A673 (cell line): Measurements from ENCODE around the gene DET1. TPM values are rescaled to one million over a fixed set of nuclear protein-coding genes. Genes with fewer than 3 reads are reported as not detected.

Experiments used
- BruUV-seq: library from RNA; stranded (reverse); fragments of 400-500 nt; replicated peaks from 2 replicates; lab custom pipeline; 2021; lab: Mats Ljungman, UMichigan
- CTCF ChIA-PET: fragments of 300-600 bp; sonication (Branson Sonifier 250); formaldehyde crosslinking; loops from one replicate; lab custom pipeline; 2022; ENCODE audit warnings: antibody characterized with exemption; lab: Charles Lee
- POLR2A ChIA-PET: fragments of 300-600 bp; sonication (Branson Sonifier 250); formaldehyde crosslinking; loops from one replicate; lab custom pipeline; 2022; ENCODE audit warnings: antibody characterized with exemption; ENCODE audit not compliant: low non-redundant PET; lab: Charles Lee
- DNase-seq: peaks from one replicate; pipeline ENCODE4 v3.0.0-alpha.2; 2015; ENCODE audit warnings: low spot score
- H3K27ac ChIP-seq: fragments of 200-600 bp; sonication (generic); 2 replicates; pipeline ENCODE4 v1.5.1; 2016; ENCODE audit warnings: mixed run types, low read depth, mild to moderate bottlenecking, mixed read lengths, antibody characterized with exemption, low read length; ENCODE audit not compliant: poor library complexity, severe bottlenecking
- H3K27me3 ChIP-seq: fragments of 200-600 bp; sonication (generic); replicated peaks from 2 replicates; pipeline ENCODE4 v1.6.1; 2017; ENCODE audit warnings: mixed run types, low read depth, mild to moderate bottlenecking, mixed read lengths, antibody characterized with exemption, low read length; ENCODE audit not compliant: insufficient read depth, poor library complexity
- H3K36me3 ChIP-seq: fragments of 200-600 bp; sonication (generic); 2 replicates; pipeline ENCODE4 v1.6.1; 2016; ENCODE audit warnings: mixed run types, mild to moderate bottlenecking, mixed read lengths, antibody characterized with exemption, low read length; ENCODE audit not compliant: insufficient read depth, poor library complexity, severe bottlenecking
- H3K4me1 ChIP-seq: fragments of 200-600 bp; sonication (generic); 2 replicates; pipeline ENCODE4 v1.6.1; 2017; ENCODE audit warnings: mixed run types, mild to moderate bottlenecking, mixed read lengths, antibody characterized with exemption, low read length; ENCODE audit not compliant: insufficient read depth, poor library complexity, severe bottlenecking
- H3K4me3 ChIP-seq: fragments of 200-600 bp; sonication (generic); 2 replicates; pipeline ENCODE4 v1.5.1; 2016; ENCODE audit warnings: low read depth, mixed run types, mild to moderate bottlenecking, mixed read lengths, low read length; ENCODE audit not compliant: poor library complexity, severe bottlenecking
- H3K9me3 ChIP-seq: fragments of 200-600 bp; sonication (generic); 2 replicates; pipeline ENCODE4 v1.6.1; 2016; ENCODE audit warnings: mixed run types, low read depth, mild to moderate bottlenecking, mixed read lengths, antibody characterized with exemption, low read length; ENCODE audit not compliant: poor library complexity, severe bottlenecking
- CTCF ChIP-seq: fragments of 300-800, 200-600 bp; sonication (generic); conservative IDR thresholded peaks from 2 replicates; pipeline ENCODE4 v1.5.1; 2017; ENCODE audit warnings: low read depth, mild to moderate bottlenecking, antibody characterized with exemption, low read length, moderate library complexity, mixed read lengths
- EZH2 ChIP-seq: fragments of 200-600 bp; sonication (generic); IDR thresholded peaks from 2 replicates; pipeline ENCODE4 v1.6.1; 2017; ENCODE audit warnings: borderline replicate concordance, low read depth, mild to moderate bottlenecking, mixed read lengths, antibody characterized with exemption, low read length; ENCODE audit not compliant: poor library complexity, severe bottlenecking
- intact Hi-C: fragments of 100-400 bp; cut with micrococcal nuclease; formaldehyde crosslinking; loops from one replicate; pipeline ENCODE4 v1.10.0; 2022; ENCODE audit not compliant: unreplicated experiment
- total RNA-seq: library from RNA; stranded (reverse); gene quantifications from 2 replicates; pipeline ENCODE4 v1.2.3, GENCODE V29; 2021

The DET1 gene
- total RNA-seq, 1 experiment from 2014 or later, result 7.7 TPM

- BruUV-seq, result no TSS peak
- POLR2A ChIA-PET, result no interaction called here
- Histone ChIP-seq H3K27ac (no peak overlapping the region), H3K36me3 (no peaks in the 10 kb centered on the region), H3K4me3 (no peak overlapping the region), H3K9me3 (no peaks in the 10 kb centered on the region), H3K4me1 (no peaks in the 10 kb centered on the region), H3K27me3 (peaks cover 17% of the 10 kb centered on the region)
- intact Hi-C loops, result no loop called here
- TF ChIP-seq EZH2 (no peak), CTCF (no peak)
- CTCF ChIA-PET, result no interaction called here
- no peak for DNase-seq
Measured at GRCh38 chr15:88571153-88571851, 24.8 kb upstream of the DET1 start.

- POLR2A ChIA-PET, result no interaction called here
- CTCF ChIA-PET, result no interaction called here
- Histone ChIP-seq H3K27me3 (peaks cover 10% of the 10 kb centered on the region), H3K36me3 (no peaks in the 10 kb centered on the region), H3K4me3 (no peak overlapping the region), H3K27ac (no peak overlapping the region), H3K9me3 (no peaks in the 10 kb centered on the region), H3K4me1 (no peaks in the 10 kb centered on the region)
- DNase-seq, result no peak
- intact Hi-C loops, result no loop called here
- no TSS peak for BruUV-seq
- TF ChIP-seq CTCF, result no peak
- no peak for TF ChIP-seq EZH2
Measured at GRCh38 chr15:88568589-88568988, 22.1 kb upstream of the DET1 start.

DNA sequence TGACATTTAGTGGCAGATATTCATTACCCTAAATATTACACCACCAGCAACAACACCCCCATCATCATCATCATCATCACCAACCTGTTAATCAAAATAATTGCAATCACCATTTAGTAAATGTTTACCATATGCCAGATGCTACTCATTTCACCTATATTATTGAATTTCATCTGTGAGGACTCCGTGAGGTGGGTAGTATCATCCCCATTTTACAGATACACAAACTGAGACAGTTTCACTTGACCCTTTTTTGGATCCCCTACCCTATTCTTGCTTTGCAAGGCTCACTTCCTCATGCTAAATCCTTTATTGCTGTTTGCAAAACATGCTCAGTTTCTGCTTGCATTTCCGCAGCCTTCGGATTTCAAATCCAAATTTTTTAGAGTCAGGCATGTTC, 18.3 kb upstream of the DET1 start:
- intact Hi-C loops, result no loop called here
- peaks cover 1% of the 10 kb centered on the region for H3K27me3 ChIP-seq
- TF ChIP-seq EZH2 (no peak), CTCF (no peak)
- no peak overlapping the region for H3K4me3 ChIP-seq
- POLR2A ChIA-PET, result no interaction called here
- no TSS peak for BruUV-seq
- CTCF ChIA-PET, result no interaction called here
- H3K4me1 ChIP-seq, result no peaks in the 10 kb centered on the region
- no peak overlapping the region for H3K27ac ChIP-seq
- DNase-seq, result no peak
- no peaks in the 10 kb centered on the region for H3K36me3 ChIP-seq
- H3K9me3 ChIP-seq, result no peaks in the 10 kb centered on the region
